Ascending aorta (tissue), 2 donors: Measurements from ENCODE around the gene C12orf43. TPM values are rescaled to one million over a fixed set of nuclear protein-coding genes. Genes with fewer than 3 reads are reported as not detected.

Experiments
- DNase-seq, 2 donors: peaks; one replicate each; pipeline ENCODE4 v3.0.0-alpha.2; 2019; ENCODE audit warnings: low spot score in 2 of 2
- H3K27ac ChIP-seq, 2 donors: fragments of 200-600 bp; sonication (generic); one replicate each; pipeline ENCODE4 v1.5.1; 2016 to 2017; ENCODE audit warnings: mild to moderate bottlenecking in 1 of 2
- H3K27me3 ChIP-seq: fragments of 200-600 bp; sonication (generic); one replicate; pipeline ENCODE4 v1.5.1; 2017
- H3K36me3 ChIP-seq, 2 donors: fragments of 200-600 bp; sonication (generic); one replicate each; pipeline ENCODE4 v1.5.1; 2016
- H3K4me1 ChIP-seq, 2 donors: fragments of 200-600 bp; sonication (generic); one replicate each; pipeline ENCODE4 v1.5.1; 2016 to 2017; ENCODE audit warnings: mild to moderate bottlenecking in 1 of 2
- H3K4me3 ChIP-seq, 2 donors: fragments of 200-600 bp; sonication (generic); one replicate each; pipeline ENCODE4 v1.5.1; 2016 to 2017; ENCODE audit warnings: mild to moderate bottlenecking in 1 of 2
- H3K9me3 ChIP-seq, 2 donors: fragments of 200-600 bp; sonication (generic); one replicate each; pipeline ENCODE4 v1.5.1; 2016
- CTCF ChIP-seq, 3 experiments: fragments of 200-600 bp in 2 of 3; fragments of 450-650 bp in 1 of 3; sonication (generic) in 2 of 3; IDR thresholded peaks; one replicate each; pipeline ENCODE4 v1.5.1; 2016 to 2019; ENCODE audit warnings: antibody characterized with exemption in 3 of 3, mild to moderate bottlenecking in 1 of 3, moderate library complexity in 1 of 3
- intact Hi-C: fragments of 100-400 bp; cut with DNase I; formaldehyde crosslinking; loops from one replicate; pipeline ENCODE4 v1.15.1; 2023
- total RNA-seq: library from RNA; depleted of rRNA; stranded (reverse); fragments of >200 nt; gene quantifications from one replicate; pipeline ENCODE4 v1.1.0, GENCODE V29; 2016

The C12orf43 gene
- total RNA-seq, 1 donor from 2014 or later: 47.1 TPM

- Histone ChIP-seq H3K27ac (no peak overlapping the region), H3K9me3 (no peaks in the 10 kb centered on the region), H3K4me1 (no peaks in the 10 kb centered on the region), H3K36me3 (no peaks in the 10 kb centered on the region), H3K4me3 (no peak overlapping the region), H3K27me3 (no peaks in the 10 kb centered on the region)
- no peak for DNase-seq
- intact Hi-C loops: no loop called here
- TF ChIP-seq CTCF (IDR thresholded peaks at IDR 0.05): no peak
Measured at GRCh38 chr12:120990487-120991055, 25.7 kb downstream of the C12orf43 start.

DNA sequence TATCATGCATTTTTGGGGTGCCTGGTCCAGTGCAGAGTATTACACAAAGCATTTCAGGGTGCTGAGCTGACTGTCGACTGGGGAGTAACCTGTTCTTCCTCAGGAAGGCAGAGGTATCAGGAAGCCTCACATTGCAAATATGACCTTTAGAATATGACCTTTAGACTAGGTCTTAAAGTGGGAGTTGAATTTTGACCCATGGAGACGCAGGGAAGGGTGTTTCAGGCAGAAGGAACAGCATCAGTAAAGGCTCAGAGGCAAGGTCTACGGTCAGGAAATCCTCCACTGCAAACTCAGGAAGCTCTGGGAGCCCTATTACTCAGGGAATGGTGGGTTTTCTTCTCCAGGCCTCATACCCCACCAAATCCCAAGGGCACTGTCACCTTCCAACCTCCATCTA lies 26.6 kb downstream of the C12orf43 start:
- no peaks in the 10 kb centered on the region for H3K36me3 ChIP-seq
- H3K27ac ChIP-seq: no peak overlapping the region
- H3K4me1 ChIP-seq: no peaks in the 10 kb centered on the region
- intact Hi-C loops: no loop called here
- no peaks in the 10 kb centered on the region for H3K27me3 ChIP-seq
- TF ChIP-seq CTCF (IDR thresholded peaks at IDR 0.05): no peak
- no peak overlapping the region for H3K4me3 ChIP-seq
- DNase-seq: no peak
- H3K9me3 ChIP-seq: no peaks in the 10 kb centered on the region

DNA sequence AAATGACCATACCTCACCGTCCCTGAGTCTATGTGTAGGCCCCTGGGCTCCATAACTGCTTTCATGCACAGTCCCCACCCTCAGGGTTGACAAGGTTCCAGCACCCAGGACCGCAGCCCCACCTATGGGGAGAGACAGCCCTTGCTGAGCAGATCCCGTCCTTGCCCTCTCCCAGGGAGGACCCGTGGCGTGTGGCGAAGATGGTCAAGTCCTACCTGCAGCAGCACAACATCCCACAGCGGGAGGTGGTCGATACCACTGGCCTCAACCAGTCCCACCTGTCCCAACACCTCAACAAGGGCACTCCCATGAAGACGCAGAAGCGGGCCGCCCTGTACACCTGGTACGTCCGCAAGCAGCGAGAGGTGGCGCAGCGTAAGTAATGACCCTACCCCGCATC lies 27.6 kb downstream of the C12orf43 start:
- H3K9me3 ChIP-seq: no peaks in the 10 kb centered on the region
- H3K4me1 ChIP-seq: no peaks in the 10 kb centered on the region
- TF ChIP-seq CTCF (IDR thresholded peaks at IDR 0.05): no peak
- DNase-seq: no peak
- intact Hi-C loops: no loop called here
- H3K27ac ChIP-seq: no peak overlapping the region
- no peaks in the 10 kb centered on the region for H3K27me3 ChIP-seq
- no peaks in the 10 kb centered on the region for H3K36me3 ChIP-seq
- no peak overlapping the region for H3K4me3 ChIP-seq

DNA sequence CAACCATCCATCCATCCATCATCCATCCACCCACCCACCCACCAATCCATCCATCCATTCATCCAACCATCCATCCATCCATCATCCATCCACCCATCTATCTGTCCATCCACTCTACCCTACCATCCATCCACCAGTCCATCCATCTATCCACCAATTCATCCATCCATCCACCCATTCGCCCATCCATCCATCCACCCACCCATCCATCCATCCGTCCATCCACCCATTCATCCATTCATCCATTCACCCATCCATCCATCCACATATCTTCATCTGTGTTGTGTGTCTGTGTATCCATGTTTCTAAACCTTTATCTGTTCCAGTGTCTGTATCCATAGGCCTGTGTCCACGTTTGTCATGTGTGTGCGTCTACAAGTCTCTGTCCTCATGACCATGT lies 28.1 kb downstream of the C12orf43 start:
- no peak overlapping the region for H3K4me3 ChIP-seq
- TF ChIP-seq CTCF (IDR thresholded peaks at IDR 0.05): no peak
- H3K36me3 ChIP-seq: no peaks in the 10 kb centered on the region
- no peak overlapping the region for H3K27ac ChIP-seq
- H3K4me1 ChIP-seq: no peaks in the 10 kb centered on the region
- H3K27me3 ChIP-seq: no peaks in the 10 kb centered on the region
- intact Hi-C loops: no loop called here
- DNase-seq: no peak
- no peaks in the 10 kb centered on the region for H3K9me3 ChIP-seq

- no peaks in the 10 kb centered on the region for H3K36me3 ChIP-seq
- TF ChIP-seq CTCF (IDR thresholded peaks at IDR 0.05): no peak
- intact Hi-C loops: no loop called here
- no peaks in the 10 kb centered on the region for H3K27me3 ChIP-seq
- H3K4me1 ChIP-seq: no peaks in the 10 kb centered on the region
- DNase-seq: no peak
- no peak overlapping the region for H3K27ac ChIP-seq
- no peak overlapping the region for H3K4me3 ChIP-seq
- H3K9me3 ChIP-seq: no peaks in the 10 kb centered on the region
Measured at GRCh38 chr12:120984351-120984898, 31.9 kb downstream of the C12orf43 start.

GRCh38 chr12:120983759-120984158 lies 32.5 kb downstream of the C12orf43 start:
- no peaks in the 10 kb centered on the region for H3K27me3 ChIP-seq
- no peak for DNase-seq
- H3K9me3 ChIP-seq: no peaks in the 10 kb centered on the region
- no peaks in the 10 kb centered on the region for H3K4me1 ChIP-seq
- no peak for TF ChIP-seq CTCF (IDR thresholded peaks at IDR 0.05)
- H3K4me3 ChIP-seq: no peak overlapping the region
- no peak overlapping the region for H3K27ac ChIP-seq
- H3K36me3 ChIP-seq: no peaks in the 10 kb centered on the region
- intact Hi-C loops: no loop called here
